ENCODE results near the gene DRD2. TPM values are rescaled to one million over a fixed set of nuclear protein-coding genes. Genes with fewer than 3 reads are reported as not detected.

Gene DRD2
- total RNA-seq, 2 experiments from 2014 or later: not detected

DNA sequence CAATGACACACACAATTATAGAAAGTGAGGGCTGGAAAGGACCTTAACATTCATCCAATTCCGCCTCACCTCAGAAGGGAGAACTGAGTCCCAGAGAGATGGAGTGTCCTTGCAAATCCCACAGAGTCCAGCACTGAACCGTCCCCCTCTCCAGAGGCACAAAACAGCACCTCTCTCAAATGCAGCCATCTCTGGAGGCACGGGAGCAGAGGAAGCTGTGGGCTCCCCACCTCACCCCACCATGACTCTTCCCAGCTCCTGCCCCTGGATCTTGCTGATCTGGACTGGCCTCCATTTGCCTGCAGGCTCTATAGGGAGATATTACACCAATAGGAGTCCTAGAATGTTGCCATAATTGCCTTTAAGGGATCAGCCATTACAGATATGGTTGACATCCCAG is 1.4 kb upstream of the DRD2 start:
- TF ChIP-seq EZH2phosphoT487 (IDR thresholded peaks at IDR 0.05; ENCODE audit: borderline replicate concordance, low read depth, low read length) (no peak), CTCF (conservative IDR thresholded peaks at IDR 0.05; ENCODE audit: low read length) (no peak)
- no peaks in the 10 kb centered on the region for H3K36me3 ChIP-seq (ENCODE audit: insufficient read depth, low read length)
- CTCF ChIA-PET (ENCODE audit: unreplicated experiment): no interaction called here
- H3K4me1 ChIP-seq (ENCODE audit: insufficient read depth, low read length, poor library complexity, severe bottlenecking): no peaks in the 10 kb centered on the region
- no peaks in the 10 kb centered on the region for H4K20me1 ChIP-seq (ENCODE audit: insufficient read depth, low read length)
- no peak for DNase-seq (ENCODE audit: low spot score)
- no peak overlapping the region for H2AFZ ChIP-seq (ENCODE audit: low read length)
- no peak overlapping the region for H3K27ac ChIP-seq (ENCODE audit: low read depth, low read length, poor library complexity, severe bottlenecking)
- POLR2A ChIA-PET: no interaction called here
- no peak overlapping the region for H3K4me2 ChIP-seq (ENCODE audit: low read length)
- no peaks in the 10 kb centered on the region for H3K79me2 ChIP-seq (ENCODE audit: insufficient read depth, low read depth, low read length)
- no peaks in the 10 kb centered on the region for H3K9me3 ChIP-seq (ENCODE audit: low read length)
- no TSS peak for BruUV-seq (replicated peaks)
- no peak overlapping the region for H3K4me3 ChIP-seq (ENCODE audit: low read depth, low read length, poor library complexity, severe bottlenecking)
- intact Hi-C loops (cut with micrococcal nuclease; ENCODE audit: unreplicated experiment): no loop called here
- H3K9me2 ChIP-seq (ENCODE audit: insufficient read depth, low read length): no peaks in the 10 kb centered on the region

DNA sequence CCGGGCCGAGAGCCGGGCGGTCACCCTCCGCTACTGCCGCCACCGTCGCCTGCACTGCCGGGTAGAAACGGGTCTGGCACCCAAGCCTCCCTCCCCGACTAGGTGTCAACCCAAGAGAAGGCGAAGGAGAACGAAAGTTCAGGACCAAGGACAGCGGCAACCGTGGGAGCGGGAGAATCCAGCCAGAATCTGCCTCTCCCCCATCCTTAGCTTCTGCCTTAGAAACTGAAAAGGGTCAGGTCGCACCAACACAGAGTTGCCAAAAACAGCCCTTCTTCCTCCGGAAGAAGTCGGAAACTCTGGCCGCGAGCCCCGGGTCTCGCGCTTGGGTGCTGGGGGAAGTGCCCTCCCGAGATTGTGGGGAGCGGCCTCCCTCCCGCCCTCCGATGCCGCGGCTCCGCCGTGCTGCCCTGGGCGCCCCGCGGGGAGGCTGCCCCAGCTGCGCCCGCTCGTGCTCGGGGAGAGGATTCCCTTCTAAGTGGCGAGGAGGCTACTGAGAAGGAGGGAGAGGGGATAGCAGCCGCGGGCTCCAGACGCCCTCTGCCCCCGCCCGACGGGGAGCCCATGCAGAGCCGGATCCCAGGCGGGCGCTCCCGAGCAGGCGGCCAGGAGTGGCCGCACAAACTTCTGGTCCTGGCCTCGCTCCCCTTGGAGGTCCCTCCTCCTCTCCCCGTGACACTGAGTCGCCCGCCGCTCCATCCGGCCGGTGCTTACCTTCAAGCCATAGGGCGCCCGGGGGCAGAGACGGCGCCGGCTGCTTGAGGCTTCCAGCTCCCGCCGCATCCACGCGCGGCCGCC is 637 bp downstream of the DRD2 start:
- Histone ChIP-seq H3K79me2 (ENCODE audit: insufficient read depth, low read depth, low read length) (no peaks in the 10 kb centered on the region), H4K20me1 (ENCODE audit: insufficient read depth, low read length) (no peaks in the 10 kb centered on the region), H3K4me2 (ENCODE audit: low read length) (no peak overlapping the region), H3K4me1 (ENCODE audit: insufficient read depth, low read length, poor library complexity, severe bottlenecking) (no peaks in the 10 kb centered on the region), H3K27ac (ENCODE audit: low read depth, low read length, poor library complexity, severe bottlenecking) (no peak overlapping the region), H3K9me3 (ENCODE audit: low read length) (no peaks in the 10 kb centered on the region), H3K4me3 (ENCODE audit: low read depth, low read length, poor library complexity, severe bottlenecking) (no peak overlapping the region), H3K9me2 (ENCODE audit: insufficient read depth, low read length) (no peaks in the 10 kb centered on the region), H3K36me3 (ENCODE audit: insufficient read depth, low read length) (no peaks in the 10 kb centered on the region), H2AFZ (ENCODE audit: low read length) (no peak overlapping the region)
- DNase-seq (ENCODE audit: low spot score): peak; percentile 14
- intact Hi-C loops (cut with micrococcal nuclease; ENCODE audit: unreplicated experiment): no loop called here
- CTCF ChIA-PET (ENCODE audit: unreplicated experiment): no interaction called here
- POLR2A ChIA-PET: no interaction called here
- no peak for TF ChIP-seq EZH2phosphoT487 (IDR thresholded peaks at IDR 0.05; ENCODE audit: borderline replicate concordance, low read depth, low read length)
- no peak for TF ChIP-seq CTCF (conservative IDR thresholded peaks at IDR 0.05; ENCODE audit: low read length)
- BruUV-seq (replicated peaks): no TSS peak

DNA sequence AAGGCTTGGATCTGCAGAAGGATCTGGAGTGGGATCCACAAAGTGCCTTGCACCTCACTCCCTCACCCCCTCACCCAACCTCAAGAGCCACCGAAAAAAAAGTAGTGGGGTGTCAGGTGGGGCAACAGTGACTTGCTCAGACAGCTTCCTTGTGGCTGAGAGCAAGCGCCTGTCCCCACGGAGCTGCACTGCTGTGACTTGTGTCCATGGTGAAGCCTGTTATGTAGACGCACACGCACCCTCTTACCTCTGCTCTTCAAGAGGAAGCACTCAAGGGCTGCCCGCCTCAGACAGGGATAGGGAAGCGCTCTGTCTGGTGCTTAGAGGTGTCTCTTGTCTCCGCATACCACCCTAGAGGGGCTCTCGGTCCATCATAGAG is 1.2 kb downstream of the DRD2 start:
- Histone ChIP-seq H3K9me3 (ENCODE audit: low read length) (no peaks in the 10 kb centered on the region), H3K4me1 (ENCODE audit: insufficient read depth, low read length, poor library complexity, severe bottlenecking) (no peaks in the 10 kb centered on the region), H4K20me1 (ENCODE audit: insufficient read depth, low read length) (no peaks in the 10 kb centered on the region), H2AFZ (ENCODE audit: low read length) (no peak overlapping the region), H3K27ac (ENCODE audit: low read depth, low read length, poor library complexity, severe bottlenecking) (no peak overlapping the region), H3K9me2 (ENCODE audit: insufficient read depth, low read length) (no peaks in the 10 kb centered on the region), H3K79me2 (ENCODE audit: insufficient read depth, low read depth, low read length) (no peaks in the 10 kb centered on the region), H3K4me3 (ENCODE audit: low read depth, low read length, poor library complexity, severe bottlenecking) (no peak overlapping the region), H3K4me2 (ENCODE audit: low read length) (no peak overlapping the region), H3K36me3 (ENCODE audit: insufficient read depth, low read length) (no peaks in the 10 kb centered on the region)
- intact Hi-C loops (cut with micrococcal nuclease; ENCODE audit: unreplicated experiment): no loop called here
- BruUV-seq (replicated peaks): no TSS peak
- POLR2A ChIA-PET: no interaction called here
- no peak for DNase-seq (ENCODE audit: low spot score)
- TF ChIP-seq CTCF (conservative IDR thresholded peaks at IDR 0.05; ENCODE audit: low read length) (no peak), EZH2phosphoT487 (IDR thresholded peaks at IDR 0.05; ENCODE audit: borderline replicate concordance, low read depth, low read length) (no peak)
- CTCF ChIA-PET (ENCODE audit: unreplicated experiment): no interaction called here

Data from OCI-LY7 (cell line).